ENCODE data around the gene SVIL.
"Not testable (repeated sequence)": the region's sequence is repeated elsewhere in the genome, so short reads cannot be mapped to it uniquely, and the experiment has no call there.

SVIL gene

GRCh38 chr10:29486433-29486832 lies 148.3 kb downstream of the SVIL start:
- H3K9me2 ChIP-seq (ENCODE audit: low read depth, low read length): no peaks in the 10 kb centered on the region
- H3K27me3 ChIP-seq (ENCODE audit: insufficient read depth, low read length): no peaks in the 10 kb centered on the region
- no peak overlapping the region for H3K9ac ChIP-seq (ENCODE audit: low read length)
- H3F3A ChIP-seq (ENCODE audit: insufficient read depth, low read length): no peaks in the 10 kb centered on the region
- no peaks in the 10 kb centered on the region for H3K36me3 ChIP-seq (ENCODE audit: insufficient read depth, low read length)
- H2AFZ ChIP-seq (ENCODE audit: low read length): no peak overlapping the region
- H3K4me3 ChIP-seq (ENCODE audit: low read depth, low read length, poor library complexity, severe bottlenecking): no peak overlapping the region
- H3K9me3 ChIP-seq (ENCODE audit: low read length): no peaks in the 10 kb centered on the region
- H3K4me1 ChIP-seq (ENCODE audit: insufficient read depth, low read length, severe bottlenecking): no peaks in the 10 kb centered on the region
- TF ChIP-seq CTCF (IDR thresholded peaks at IDR 0.05; ENCODE audit: low read length) (no peak), EZH2 (IDR thresholded peaks at IDR 0.05; ENCODE audit: borderline replicate concordance, low read length) (no peak)
- no peak overlapping the region for H3K27ac ChIP-seq (ENCODE audit: low read depth, low read length, poor library complexity, severe bottlenecking)
- no peaks in the 10 kb centered on the region for H3K79me2 ChIP-seq (ENCODE audit: insufficient read depth, low read length)
- H4K20me1 ChIP-seq (ENCODE audit: insufficient read depth, low read length): no peaks in the 10 kb centered on the region
- H3K4me2 ChIP-seq (ENCODE audit: low read length): no peak overlapping the region

GRCh38 chr10:29484677-29485076 lies 150.1 kb downstream of the SVIL start:
- H3K4me2 ChIP-seq (ENCODE audit: low read length); H3K27me3 ChIP-seq (ENCODE audit: insufficient read depth, low read length); H3K79me2 ChIP-seq (ENCODE audit: insufficient read depth, low read length); H3K9me3 ChIP-seq (ENCODE audit: low read length); H3K9ac ChIP-seq (ENCODE audit: low read length); H2AFZ ChIP-seq (ENCODE audit: low read length); H3K9me2 ChIP-seq (ENCODE audit: low read depth, low read length); H3K36me3 ChIP-seq (ENCODE audit: insufficient read depth, low read length); H3K4me1 ChIP-seq (ENCODE audit: insufficient read depth, low read length, severe bottlenecking); H4K20me1 ChIP-seq (ENCODE audit: insufficient read depth, low read length); H3K27ac ChIP-seq (ENCODE audit: low read depth, low read length, poor library complexity, severe bottlenecking); H3F3A ChIP-seq (ENCODE audit: insufficient read depth, low read length); H3K4me3 ChIP-seq (ENCODE audit: low read depth, low read length, poor library complexity, severe bottlenecking): not testable (repeated sequence)

- no peak overlapping the region for H3K4me3 ChIP-seq (ENCODE audit: low read depth, low read length, poor library complexity, severe bottlenecking)
- no peaks in the 10 kb centered on the region for H3F3A ChIP-seq (ENCODE audit: insufficient read depth, low read length)
- no peak overlapping the region for H2AFZ ChIP-seq (ENCODE audit: low read length)
- no peaks in the 10 kb centered on the region for H3K9me2 ChIP-seq (ENCODE audit: low read depth, low read length)
- TF ChIP-seq EZH2 (IDR thresholded peaks at IDR 0.05; ENCODE audit: borderline replicate concordance, low read length) (no peak), CTCF (IDR thresholded peaks at IDR 0.05; ENCODE audit: low read length) (no peak)
- H3K27ac ChIP-seq (ENCODE audit: low read depth, low read length, poor library complexity, severe bottlenecking): no peak overlapping the region
- H4K20me1 ChIP-seq (ENCODE audit: insufficient read depth, low read length): no peaks in the 10 kb centered on the region
- H3K9ac ChIP-seq (ENCODE audit: low read length): no peak overlapping the region
- H3K36me3 ChIP-seq (ENCODE audit: insufficient read depth, low read length): no peaks in the 10 kb centered on the region
- H3K27me3 ChIP-seq (ENCODE audit: insufficient read depth, low read length): no peaks in the 10 kb centered on the region
- H3K9me3 ChIP-seq (ENCODE audit: low read length): no peaks in the 10 kb centered on the region
- no peaks in the 10 kb centered on the region for H3K4me1 ChIP-seq (ENCODE audit: insufficient read depth, low read length, severe bottlenecking)
- H3K4me2 ChIP-seq (ENCODE audit: low read length): no peak overlapping the region
- H3K79me2 ChIP-seq (ENCODE audit: insufficient read depth, low read length): no peaks in the 10 kb centered on the region
Observed at GRCh38 chr10:29482591-29483431, 152.0 kb downstream of the SVIL start.

GRCh38 chr10:29481906-29482440 lies 152.8 kb downstream of the SVIL start:
- Histone ChIP-seq H3K27ac (ENCODE audit: low read depth, low read length, poor library complexity, severe bottlenecking) (no peak overlapping the region), H4K20me1 (ENCODE audit: insufficient read depth, low read length) (no peaks in the 10 kb centered on the region), H3F3A (ENCODE audit: insufficient read depth, low read length) (no peaks in the 10 kb centered on the region), H3K4me2 (ENCODE audit: low read length) (no peak overlapping the region), H3K27me3 (ENCODE audit: insufficient read depth, low read length) (no peaks in the 10 kb centered on the region), H3K9me2 (ENCODE audit: low read depth, low read length) (no peaks in the 10 kb centered on the region), H3K9me3 (ENCODE audit: low read length) (no peaks in the 10 kb centered on the region), H3K79me2 (ENCODE audit: insufficient read depth, low read length) (no peaks in the 10 kb centered on the region), H3K9ac (ENCODE audit: low read length) (no peak overlapping the region), H3K4me3 (ENCODE audit: low read depth, low read length, poor library complexity, severe bottlenecking) (no peak overlapping the region), H2AFZ (ENCODE audit: low read length) (no peak overlapping the region), H3K36me3 (ENCODE audit: insufficient read depth, low read length) (no peaks in the 10 kb centered on the region), H3K4me1 (ENCODE audit: insufficient read depth, low read length, severe bottlenecking) (no peaks in the 10 kb centered on the region)
- no peak for TF ChIP-seq EZH2 (IDR thresholded peaks at IDR 0.05; ENCODE audit: borderline replicate concordance, low read length)
- no peak for TF ChIP-seq CTCF (IDR thresholded peaks at IDR 0.05; ENCODE audit: low read length)

Data from OCI-LY1 (cell line).